Sigmoid colon (tissue), 4 donors: ENCODE results near the gene SLC13A1.

Source experiments
- CTCF ChIP-seq, 4 experiments: fragments of 450-650 bp in 3 of 4; fragments of 200-600 bp in 1 of 4; IDR thresholded peaks; one replicate each; pipeline ENCODE4 v1.5.1; 2016 to 2019; ENCODE audit warnings: antibody characterized with exemption in 4 of 4, mild to moderate bottlenecking in 3 of 4, moderate library complexity in 2 of 4
- POLR2A ChIP-seq, 2 donors: fragments of 450-650 bp; IDR thresholded peaks; one replicate each; pipeline ENCODE4 v1.6.1; 2016; ENCODE audit warnings: antibody characterized with exemption in 2 of 2, mild to moderate bottlenecking in 2 of 2, moderate library complexity in 2 of 2
- POLR2AphosphoS5 ChIP-seq, 4 donors: sonication (generic); formaldehyde crosslinking; IDR thresholded peaks; one replicate each; pipeline ENCODE4 v1.6.1; 2017; ENCODE audit warnings: antibody characterized with exemption in 4 of 4

GRCh38 chr7:123204206-123204835 lies 4.6 kb upstream of the SLC13A1 start:
- TF ChIP-seq POLR2A (IDR thresholded peaks at IDR 0.05) (no peak), CTCF (IDR thresholded peaks at IDR 0.05) (no peak), POLR2AphosphoS5 (IDR thresholded peaks at IDR 0.05) (no peak)
